ENCODE data around the gene SNUPN. TPM values are rescaled to one million over a fixed set of nuclear protein-coding genes. Genes with fewer than 3 reads are reported as not detected.
A peak's percentile ranks its signal among the peaks of the same experiment; 100 is the strongest.
"Not testable (repeated sequence)": the region's sequence is repeated elsewhere in the genome, so short reads cannot be mapped to it uniquely, and the experiment has no call there.

Gene SNUPN
- total RNA-seq, 2 experiments from 2014 or later: 31.4 to 32.5 TPM

GRCh38 chr15:75641603-75642002, 16.1 kb upstream of the SNUPN start:
- CTCF ChIA-PET: interaction anchor here (1.2 to 5.7 kb wide), 12 partner anchors 20 to 274 kb away, joined by 3 to 63 read pairs (median 11); partner anchors contain the start of genes MAN2C1, PTPN9 and SIN3A
- peaks cover 9% of the 10 kb centered on the region for H3K27me3 Mint-ChIP-seq (ENCODE audit: low read depth)
- H3K4me3 Mint-ChIP-seq: no peak overlapping the region
- H3K4me1 Mint-ChIP-seq (ENCODE audit: low read depth): peaks cover 29% of the 10 kb centered on the region
- ATAC-seq (no peak), DNase-seq (no peak)
- H3K9me3 Mint-ChIP-seq (ENCODE audit: insufficient read depth): no peaks in the 10 kb centered on the region
- H3K36me3 Mint-ChIP-seq (ENCODE audit: low read depth): peaks cover 26% of the 10 kb centered on the region
- H3K27ac Mint-ChIP-seq: no peak overlapping the region
- POLR2A ChIA-PET: interaction anchor here (0.6 to 7.2 kb wide), 5 partner anchors 11 to 288 kb away, joined by 3 to 118 read pairs (median 44); partner anchors contain the start of genes MAN2C1, SIN3A and SNUPN

GRCh38 chr15:75641179-75641503, 15.6 kb upstream of the SNUPN start:
- Mint-ChIP-seq H3K27ac (peak overlapping the region; percentile 95), H3K4me1 (ENCODE audit: low read depth) (peaks cover 29% of the 10 kb centered on the region), H3K27me3 (ENCODE audit: low read depth) (peaks cover 4% of the 10 kb centered on the region), H3K4me3 (peak overlapping the region; percentile 88), H3K36me3 (ENCODE audit: low read depth) (peaks cover 26% of the 10 kb centered on the region), H3K9me3 (ENCODE audit: insufficient read depth) (no peaks in the 10 kb centered on the region)
- DNase-seq (no peak), ATAC-seq (no peak)
- ChIA-PET POLR2A (interaction anchor here (1.1 to 7.2 kb wide), 8 partner anchors 10 to 273 kb away, joined by 4 to 118 read pairs (median 28); partner anchors contain the start of genes MAN2C1, PTPN9, SIN3A and SNUPN), CTCF (interaction anchor here (1.1 to 5.7 kb wide), 15 partner anchors 10 to 273 kb away, joined by 3 to 63 read pairs (median 10); partner anchors contain the start of genes MAN2C1, PTPN9, SIN3A and SNUPN)

GRCh38 chr15:75640483-75641178, 15.1 kb upstream of the SNUPN start:
- no peaks in the 10 kb centered on the region for H3K9me3 Mint-ChIP-seq (ENCODE audit: insufficient read depth)
- peaks cover 26% of the 10 kb centered on the region for H3K36me3 Mint-ChIP-seq (ENCODE audit: low read depth)
- peak overlapping the region; percentile 95 for H3K27ac Mint-ChIP-seq
- peaks cover 31% of the 10 kb centered on the region for H3K4me1 Mint-ChIP-seq (ENCODE audit: low read depth)
- ChIA-PET CTCF (interaction anchor here (0.9 to 5.7 kb wide), 23 partner anchors 10 to 273 kb away, joined by 3 to 63 read pairs (median 7); partner anchors contain the start of genes MAN2C1, PTPN9, SIN3A and SNUPN), POLR2A (interaction anchor here (0.5 to 7.2 kb wide), 25 partner anchors 9 to 617 kb away, joined by 3 to 118 read pairs (median 4); partner anchors contain the start of genes MAN2C1, PPCDC, PTPN9 and SIN3A)
- ATAC-seq (peak; percentile 64), DNase-seq (peak; percentile 81)
- peak overlapping the region; percentile 88 for H3K4me3 Mint-ChIP-seq
- peaks cover 3% of the 10 kb centered on the region for H3K27me3 Mint-ChIP-seq (ENCODE audit: low read depth)

- CTCF ChIA-PET: interaction anchor here (0.9 to 5.7 kb wide), 22 partner anchors 10 to 272 kb away, joined by 3 to 63 read pairs (median 6); partner anchors contain the start of genes MAN2C1, PTPN9, SIN3A and SNUPN
- Mint-ChIP-seq H3K27me3 (ENCODE audit: low read depth) (no peaks in the 10 kb centered on the region), H3K36me3 (ENCODE audit: low read depth) (peaks cover 26% of the 10 kb centered on the region), H3K4me1 (ENCODE audit: low read depth) (peaks cover 34% of the 10 kb centered on the region), H3K27ac (peak within 1 kb of the TSS; percentile 95), H3K4me3 (peak within 1 kb of the TSS; percentile 88), H3K9me3 (ENCODE audit: insufficient read depth) (no peaks in the 10 kb centered on the region)
- ATAC-seq (peak; percentile 95), DNase-seq (peak; percentile 98)
- POLR2A ChIA-PET: interaction anchor here (0.6 to 7.2 kb wide), 27 partner anchors 8 to 617 kb away, joined by 3 to 118 read pairs (median 4); partner anchors contain the start of genes MAN2C1, PPCDC, PTPN9 and SIN3A
Observed at GRCh38 chr15:75639709-75640482, 14.4 kb upstream of the SNUPN start, which contains the start of gene IMP3. Gene IMP3, minus strand, starts transcription at chr15:75640224. Its CDS starts 56 bp downstream, at chr15:75640168.

GRCh38 chr15:75639191-75639708, 13.7 kb upstream of the SNUPN start:
- POLR2A ChIA-PET: interaction anchor here (0.6 to 7.2 kb wide), 20 partner anchors 7 to 271 kb away, joined by 3 to 118 read pairs (median 5); partner anchors contain the start of genes MAN2C1, PTPN9, SIN3A and SNUPN
- peaks cover 26% of the 10 kb centered on the region for H3K36me3 Mint-ChIP-seq (ENCODE audit: low read depth)
- no peaks in the 10 kb centered on the region for H3K9me3 Mint-ChIP-seq (ENCODE audit: insufficient read depth)
- DNase-seq (no peak), ATAC-seq (no peak)
- H3K4me3 Mint-ChIP-seq: peak overlapping the region; percentile 88
- H3K4me1 Mint-ChIP-seq (ENCODE audit: low read depth): peaks cover 34% of the 10 kb centered on the region
- H3K27me3 Mint-ChIP-seq (ENCODE audit: low read depth): no peaks in the 10 kb centered on the region
- CTCF ChIA-PET: interaction anchor here (0.9 to 5.7 kb wide), 16 partner anchors 8 to 271 kb away, joined by 3 to 63 read pairs (median 11); partner anchors contain the start of genes MAN2C1, PTPN9, SIN3A and SNUPN
- peak overlapping the region; percentile 95 for H3K27ac Mint-ChIP-seq

GRCh38 chr15:75637245-75638009, 11.9 kb upstream of the SNUPN start:
- H3K9me3 Mint-ChIP-seq (ENCODE audit: insufficient read depth): no peaks in the 10 kb centered on the region
- POLR2A ChIA-PET: interaction anchor here (1.1 to 7.2 kb wide), 4 partner anchors 11 to 269 kb away, joined by 3 to 118 read pairs (median 24); partner anchors contain the start of genes MAN2C1 and SNUPN
- H3K27ac Mint-ChIP-seq: peak overlapping the region; percentile 1
- H3K4me3 Mint-ChIP-seq: peak overlapping the region; percentile 88
- peaks cover 26% of the 10 kb centered on the region for H3K36me3 Mint-ChIP-seq (ENCODE audit: low read depth)
- no peak for DNase-seq
- peaks cover 34% of the 10 kb centered on the region for H3K4me1 Mint-ChIP-seq (ENCODE audit: low read depth)
- no peaks in the 10 kb centered on the region for H3K27me3 Mint-ChIP-seq (ENCODE audit: low read depth)
- ATAC-seq: no peak
- CTCF ChIA-PET: interaction anchor here (1.4 to 5.7 kb wide), 5 partner anchors 10 to 269 kb away, joined by 5 to 57 read pairs (median 16); partner anchors contain the start of genes MAN2C1, SIN3A, SNUPN and SNX33

- peaks cover 26% of the 10 kb centered on the region for H3K36me3 Mint-ChIP-seq (ENCODE audit: low read depth)
- no peak for DNase-seq
- no peak overlapping the region for H3K4me3 Mint-ChIP-seq
- ChIA-PET POLR2A (interaction anchor here (7.2 kb wide), 1 partner anchor 9 kb away, joined by 118 read pairs; the partner anchor contains the start of gene SNUPN), CTCF (interaction anchor here (1.4 to 3.1 kb wide), 3 partner anchors 9 to 268 kb away, joined by 3 to 16 read pairs (median 5); partner anchors contain the start of genes SNUPN and SNX33)
- H3K27me3 Mint-ChIP-seq (ENCODE audit: low read depth): no peaks in the 10 kb centered on the region
- no peaks in the 10 kb centered on the region for H3K9me3 Mint-ChIP-seq (ENCODE audit: insufficient read depth)
- ATAC-seq: no peak
- peaks cover 29% of the 10 kb centered on the region for H3K4me1 Mint-ChIP-seq (ENCODE audit: low read depth)
- H3K27ac Mint-ChIP-seq: no peak overlapping the region
Observed at GRCh38 chr15:75636026-75636425, 10.5 kb upstream of the SNUPN start.

- Mint-ChIP-seq H3K36me3 (ENCODE audit: low read depth) (peaks cover 19% of the 10 kb centered on the region), H3K4me1 (ENCODE audit: low read depth) (peaks cover 28% of the 10 kb centered on the region)
- CTCF ChIA-PET; POLR2A ChIA-PET; H3K9me3 Mint-ChIP-seq (ENCODE audit: insufficient read depth); H3K27ac Mint-ChIP-seq; DNase-seq; ATAC-seq; H3K27me3 Mint-ChIP-seq (ENCODE audit: low read depth); H3K4me3 Mint-ChIP-seq: not testable (repeated sequence)
Observed at GRCh38 chr15:75633922-75634321, 8.4 kb upstream of the SNUPN start.

- DNase-seq (no peak), ATAC-seq (no peak)
- CTCF ChIA-PET: no interaction called here
- POLR2A ChIA-PET: interaction anchor here (0.6 to 1.0 kb wide), 3 partner anchors 8 to 178 kb away, joined by 3 to 4 read pairs (median 3); partner anchors contain the start of gene IMP3
- no peak overlapping the region for H3K27ac Mint-ChIP-seq
- H3K36me3 Mint-ChIP-seq (ENCODE audit: low read depth): peaks cover under 1% of the 10 kb centered on the region
- H3K4me1 Mint-ChIP-seq (ENCODE audit: low read depth): peaks cover 18% of the 10 kb centered on the region
- no peaks in the 10 kb centered on the region for H3K9me3 Mint-ChIP-seq (ENCODE audit: insufficient read depth)
- no peaks in the 10 kb centered on the region for H3K27me3 Mint-ChIP-seq (ENCODE audit: low read depth)
- no peak overlapping the region for H3K4me3 Mint-ChIP-seq
Observed at GRCh38 chr15:75631935-75632334, 6.4 kb upstream of the SNUPN start.

- ATAC-seq: no peak
- Mint-ChIP-seq H3K4me3 (no peak overlapping the region), H3K4me1 (ENCODE audit: low read depth) (peaks cover 48% of the 10 kb centered on the region), H3K27me3 (ENCODE audit: low read depth) (no peaks in the 10 kb centered on the region), H3K27ac (peak overlapping the region; percentile 32), H3K36me3 (ENCODE audit: low read depth) (peaks cover 27% of the 10 kb centered on the region), H3K9me3 (ENCODE audit: insufficient read depth) (no peaks in the 10 kb centered on the region)
- ChIA-PET CTCF (no interaction called here), POLR2A (interaction anchor here (0.7 kb wide), 1 partner anchor 419 kb away, joined by 3 read pairs; no protein-coding TSS in a partner anchor)
- no peak for DNase-seq
Observed at GRCh38 chr15:75622505-75622904, 3.0 kb downstream of the SNUPN start.
